Activated naive CD4-positive, alpha-beta T cell treated with anti-CD3 and anti-CD28 coated beads, Interleukin-2, amount 10 ng/mL, durations not matched to agents 7 days and 5 days (primary cell): ENCODE results near the gene XPO5.

Experiments used
- CTCF ChIA-PET: fragments of 350-600 bp; sonication (Branson Sonifier 250); formaldehyde crosslinking; loops from one replicate; lab custom pipeline; 2021; ENCODE audit warnings: antibody characterized with exemption; lab: Charles Lee
- DNase-seq: peaks from one replicate; pipeline ENCODE4 v3.0.0-alpha.2; 2020
- H3K27ac Mint-ChIP-seq: one replicate; pipeline ENCODE4 v1.8.0; 2021; ENCODE audit warnings: mild to moderate bottlenecking, moderate library complexity, mixed read lengths
- H3K27me3 Mint-ChIP-seq: one replicate; pipeline ENCODE4 v1.8.0; 2021; ENCODE audit warnings: mild to moderate bottlenecking, mixed read lengths
- H3K36me3 Mint-ChIP-seq: one replicate; pipeline ENCODE4 v1.8.0; 2021; ENCODE audit warnings: mixed read lengths
- H3K4me1 Mint-ChIP-seq: one replicate; pipeline ENCODE4 v1.8.0; 2021; ENCODE audit warnings: mixed read lengths
- H3K4me3 Mint-ChIP-seq: one replicate; pipeline ENCODE4 v1.8.0; 2021; ENCODE audit warnings: mild to moderate bottlenecking, moderate library complexity, mixed read lengths
- H3K9me3 Mint-ChIP-seq: one replicate; pipeline ENCODE4 v1.8.0; 2021; ENCODE audit warnings: mixed read lengths

XPO5 gene

GRCh38 chr6:43520097-43520496 lies 55.7 kb downstream of the XPO5 start:
- Mint-ChIP-seq H3K27ac (no peak overlapping the region), H3K4me1 (peaks cover 22% of the 10 kb centered on the region), H3K9me3 (no peaks in the 10 kb centered on the region), H3K27me3 (no peaks in the 10 kb centered on the region), H3K4me3 (no peak overlapping the region), H3K36me3 (peaks cover 46% of the 10 kb centered on the region)
- DNase-seq, result no peak
- CTCF ChIA-PET, result interaction anchor here (1.3 to 2.4 kb wide), 2 partner anchors 8 to 13 kb away, joined by 3 to 12 read pairs; no protein-coding TSS in a partner anchor

- Mint-ChIP-seq H3K36me3 (peaks cover 41% of the 10 kb centered on the region), H3K4me1 (peaks cover 28% of the 10 kb centered on the region), H3K4me3 (no peak overlapping the region), H3K9me3 (no peaks in the 10 kb centered on the region), H3K27me3 (no peaks in the 10 kb centered on the region), H3K27ac (no peak overlapping the region)
- peak; percentile 26 for DNase-seq
- CTCF ChIA-PET, result interaction anchor here (4.5 kb wide), 1 partner anchor 10 kb away, joined by 27 read pairs; no protein-coding TSS in a partner anchor
These were observed 58.1 kb downstream of the XPO5 start for GRCh38 chr6:43517505-43518357.

- Mint-ChIP-seq H3K9me3 (no peaks in the 10 kb centered on the region), H3K36me3 (peaks cover 44% of the 10 kb centered on the region), H3K27ac (no peak within 1 kb of the TSS), H3K4me3 (no peak within 1 kb of the TSS), H3K4me1 (peaks cover 28% of the 10 kb centered on the region), H3K27me3 (no peaks in the 10 kb centered on the region)
- DNase-seq, result peak; percentile 98
- CTCF ChIA-PET, result interaction anchor here (4.5 kb wide), 1 partner anchor 10 kb away, joined by 27 read pairs; no protein-coding TSS in a partner anchor
These were observed 58.9 kb downstream of the XPO5 start, which contains the start of the genes POLR1C and YIPF3 for GRCh38 chr6:43516697-43517504. Gene POLR1C (plus strand): TSS chr6:43517089. CDS start chr6:43517110, 21 bp downstream. Gene YIPF3 (minus strand): TSS chr6:43516926. CDS start chr6:43516807, 119 bp downstream.

GRCh38 chr6:43516367-43516696 lies 59.5 kb downstream of the XPO5 start:
- CTCF ChIA-PET, result interaction anchor here (0.9 to 4.5 kb wide), 2 partner anchors 9 to 48 kb away, joined by 3 to 27 read pairs; no protein-coding TSS in a partner anchor
- no peak overlapping the region for H3K4me3 Mint-ChIP-seq

GRCh38 chr6:43515808-43516207 lies 60.0 kb downstream of the XPO5 start:
- Mint-ChIP-seq H3K27me3 (no peaks in the 10 kb centered on the region), H3K36me3 (peaks cover 51% of the 10 kb centered on the region), H3K27ac (no peak overlapping the region), H3K4me3 (no peak overlapping the region), H3K4me1 (peaks cover 30% of the 10 kb centered on the region), H3K9me3 (no peaks in the 10 kb centered on the region)
- CTCF ChIA-PET, result interaction anchor here (0.9 to 4.5 kb wide), 2 partner anchors 9 to 49 kb away, joined by 3 to 27 read pairs; no protein-coding TSS in a partner anchor
- DNase-seq, result no peak

More at GRCh38 chr6:43516367-43516696, 59.5 kb downstream of the XPO5 start:
- no peaks in the 10 kb centered on the region for H3K27me3 Mint-ChIP-seq
- H3K27ac Mint-ChIP-seq, result no peak overlapping the region
- DNase-seq, result no peak
- peaks cover 30% of the 10 kb centered on the region for H3K4me1 Mint-ChIP-seq
- H3K9me3 Mint-ChIP-seq, result no peaks in the 10 kb centered on the region
- H3K36me3 Mint-ChIP-seq, result peaks cover 49% of the 10 kb centered on the region

- Mint-ChIP-seq H3K9me3 (no peaks in the 10 kb centered on the region), H3K4me3 (no peak overlapping the region), H3K36me3 (peaks cover 39% of the 10 kb centered on the region), H3K4me1 (peaks cover 38% of the 10 kb centered on the region), H3K27ac (no peak overlapping the region), H3K27me3 (peaks cover 31% of the 10 kb centered on the region)
- CTCF ChIA-PET, result no interaction called here
- no peak for DNase-seq
These were observed 63.9 kb downstream of the XPO5 start for GRCh38 chr6:43511824-43512415.

- Mint-ChIP-seq H3K4me1 (peaks cover 34% of the 10 kb centered on the region), H3K36me3 (peaks cover 37% of the 10 kb centered on the region), H3K9me3 (no peaks in the 10 kb centered on the region), H3K4me3 (peak overlapping the region; percentile 71), H3K27ac (no peak overlapping the region), H3K27me3 (peaks cover 34% of the 10 kb centered on the region)
- CTCF ChIA-PET, result no interaction called here
- DNase-seq, result no peak
These were observed 65.0 kb downstream of the XPO5 start for GRCh38 chr6:43510827-43511163.

- no peaks in the 10 kb centered on the region for H3K9me3 Mint-ChIP-seq
- peaks cover 34% of the 10 kb centered on the region for H3K36me3 Mint-ChIP-seq
- H3K4me1 Mint-ChIP-seq, result peaks cover 28% of the 10 kb centered on the region
- DNase-seq, result peak; percentile 84
- peak within 1 kb of the TSS; percentile 3 for H3K27ac Mint-ChIP-seq
- H3K27me3 Mint-ChIP-seq, result peaks cover 34% of the 10 kb centered on the region
- CTCF ChIA-PET, result interaction anchor here (0.6 to 0.9 kb wide), 3 partner anchors 182 to 248 kb away, joined by 3 read pairs; no protein-coding TSS in a partner anchor
- peak within 1 kb of the TSS; percentile 73 for H3K4me3 Mint-ChIP-seq
These were observed 65.6 kb downstream of the XPO5 start, which contains the start of gene LRRC73 for GRCh38 chr6:43509984-43510826. Gene LRRC73 (minus strand): TSS chr6:43510346. CDS start chr6:43509785, 561 bp downstream.

GRCh38 chr6:43509142-43509983 lies 66.5 kb downstream of the XPO5 start:
- CTCF ChIA-PET, result interaction anchor here (0.6 to 3.3 kb wide), 3 partner anchors 7 to 247 kb away, joined by 3 to 27 read pairs (median 3); partner anchors contain the start of genes POLR1C and YIPF3
- peaks cover 34% of the 10 kb centered on the region for H3K27me3 Mint-ChIP-seq
- peak overlapping the region; percentile 3 for H3K27ac Mint-ChIP-seq
- DNase-seq, result no peak
- H3K4me3 Mint-ChIP-seq, result peak overlapping the region; percentile 73
- H3K9me3 Mint-ChIP-seq, result no peaks in the 10 kb centered on the region
- peaks cover 32% of the 10 kb centered on the region for H3K36me3 Mint-ChIP-seq
- H3K4me1 Mint-ChIP-seq, result peaks cover 22% of the 10 kb centered on the region

- peaks cover 34% of the 10 kb centered on the region for H3K27me3 Mint-ChIP-seq
- no peaks in the 10 kb centered on the region for H3K9me3 Mint-ChIP-seq
- CTCF ChIA-PET, result interaction anchor here (1.4 to 4.9 kb wide), 9 partner anchors 8 to 279 kb away, joined by 3 to 46 read pairs (median 17); partner anchors contain the start of genes CRIP3, DLK2, DNPH1 and POLR1C
- DNase-seq, result no peak
- H3K27ac Mint-ChIP-seq, result no peak overlapping the region
- H3K4me1 Mint-ChIP-seq, result peaks cover 17% of the 10 kb centered on the region
- peaks cover 34% of the 10 kb centered on the region for H3K36me3 Mint-ChIP-seq
- peak overlapping the region; percentile 73 for H3K4me3 Mint-ChIP-seq
These were observed 67.2 kb downstream of the XPO5 start for GRCh38 chr6:43508481-43509141.

- peaks cover 34% of the 10 kb centered on the region for H3K27me3 Mint-ChIP-seq
- H3K36me3 Mint-ChIP-seq, result peaks cover 31% of the 10 kb centered on the region
- no peaks in the 10 kb centered on the region for H3K9me3 Mint-ChIP-seq
- H3K4me1 Mint-ChIP-seq, result peaks cover 13% of the 10 kb centered on the region
- CTCF ChIA-PET, result interaction anchor here (0.8 to 4.9 kb wide), 37 partner anchors 7 to 606 kb away, joined by 3 to 46 read pairs (median 5); partner anchors contain the start of genes CRIP3, DLK2, DNPH1 and POLR1C
- no peak overlapping the region for H3K27ac Mint-ChIP-seq
- peak; percentile 85 for DNase-seq
- H3K4me3 Mint-ChIP-seq, result no peak overlapping the region
These were observed 69.0 kb downstream of the XPO5 start for GRCh38 chr6:43506667-43507471.
